GM18507 (cell line): ENCODE measurements around the gene SEMA3C.

Experiments used
- DNase-seq: peaks from one replicate; pipeline ENCODE4 v3.0.0; 2011; ENCODE audit warnings: low read depth; ENCODE audit not compliant: insufficient read length; ENCODE audit errors: extremely low spot score
- FAIRE-seq: peaks from 2 replicates; lab custom pipeline; 2011; peaks lifted over from hg19 to GRCh38; lab: Jason Lieb, UNC

The SEMA3C gene

GRCh38 chr7:80833289-80834268, 85.3 kb downstream of the SEMA3C start:
- DNase-seq (no peak), FAIRE-seq (no peak)

DNA sequence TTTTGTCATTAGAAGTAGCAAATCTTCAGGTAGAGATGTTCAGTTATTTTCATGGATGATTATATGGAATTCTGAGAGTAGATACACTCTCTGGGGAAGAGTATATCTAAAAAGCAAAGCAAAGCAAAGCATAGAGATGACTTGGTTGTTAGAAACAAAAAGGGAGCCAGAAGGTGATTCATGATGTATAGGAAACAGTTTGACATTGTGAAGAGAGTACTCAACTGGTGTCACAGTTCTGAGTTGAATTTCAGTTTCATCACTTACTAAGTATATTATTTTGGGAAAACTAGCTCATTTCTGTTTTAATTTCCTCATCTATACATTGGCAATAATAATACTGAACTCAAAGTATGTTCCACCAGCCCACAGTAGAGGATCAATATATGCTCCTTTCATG, 86.8 kb downstream of the SEMA3C start:
- no peak for DNase-seq
- FAIRE-seq, result no peak

GRCh38 chr7:80830584-80831285, 88.1 kb downstream of the SEMA3C start:
- FAIRE-seq (no peak), DNase-seq (no peak)

- DNase-seq (no peak), FAIRE-seq (no peak)
Observed at GRCh38 chr7:80830010-80830409, 88.8 kb downstream of the SEMA3C start.

GRCh38 chr7:80829527-80829926, 89.3 kb downstream of the SEMA3C start:
- DNase-seq (no peak), FAIRE-seq (no peak)

- no peak for FAIRE-seq
- DNase-seq, result no peak
Observed at GRCh38 chr7:80827239-80827633, 91.6 kb downstream of the SEMA3C start.

- DNase-seq (no peak), FAIRE-seq (no peak)
Observed at GRCh38 chr7:80826520-80827238, 92.2 kb downstream of the SEMA3C start.

DNA sequence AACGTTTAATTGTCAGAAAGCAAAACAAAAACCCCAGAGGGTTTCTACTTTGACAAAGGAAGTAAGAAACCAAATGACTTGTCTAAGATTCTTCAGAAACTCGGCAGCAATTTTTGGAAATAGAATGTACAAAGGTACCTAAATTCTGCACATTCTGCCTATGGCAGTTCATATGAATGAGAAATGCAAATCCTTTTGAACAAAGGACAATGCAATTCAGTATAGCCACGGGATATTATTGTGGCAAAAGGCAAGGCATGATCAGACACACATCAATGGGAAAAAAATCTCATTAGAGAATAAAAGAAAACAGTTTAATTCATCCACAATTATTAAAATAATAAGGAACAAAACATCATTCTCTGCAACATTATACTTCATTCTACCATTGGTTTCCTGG, 93.4 kb downstream of the SEMA3C start:
- FAIRE-seq, result no peak

GRCh38 chr7:80824253-80824652, 94.6 kb downstream of the SEMA3C start:
- DNase-seq (no peak), FAIRE-seq (no peak)

More for the DNA sequence above, 93.4 kb downstream of the SEMA3C start:
- no peak for DNase-seq

GRCh38 chr7:80823057-80823456, 95.8 kb downstream of the SEMA3C start:
- DNase-seq, result no peak
- no peak for FAIRE-seq

DNA sequence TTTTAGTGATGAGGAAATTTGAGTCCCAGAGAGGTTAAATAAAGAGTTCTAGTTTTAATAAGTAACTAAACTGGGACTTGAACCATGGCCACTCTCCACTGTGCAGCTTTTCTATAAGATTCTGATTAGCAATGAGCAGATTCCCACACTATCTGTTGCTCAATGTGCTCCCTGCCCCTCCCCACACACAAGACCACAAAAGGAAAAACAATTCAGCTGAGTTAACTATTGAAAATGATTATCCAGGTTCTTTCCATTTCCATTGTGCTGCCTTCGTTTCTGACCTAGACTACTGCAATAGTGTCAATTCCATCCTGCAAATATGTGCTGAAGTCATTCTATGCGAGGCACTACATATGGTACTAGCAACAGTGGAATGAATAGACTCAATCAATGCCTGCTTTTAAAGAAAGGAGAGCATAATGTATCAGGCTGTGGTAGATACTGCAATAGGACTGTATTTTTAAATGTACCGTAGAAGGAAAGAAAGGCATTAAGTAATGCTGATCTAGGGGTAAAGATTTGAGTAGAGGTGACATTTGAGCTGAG, 97.0 kb downstream of the SEMA3C start:
- FAIRE-seq, result no peak
- DNase-seq, result no peak

DNA sequence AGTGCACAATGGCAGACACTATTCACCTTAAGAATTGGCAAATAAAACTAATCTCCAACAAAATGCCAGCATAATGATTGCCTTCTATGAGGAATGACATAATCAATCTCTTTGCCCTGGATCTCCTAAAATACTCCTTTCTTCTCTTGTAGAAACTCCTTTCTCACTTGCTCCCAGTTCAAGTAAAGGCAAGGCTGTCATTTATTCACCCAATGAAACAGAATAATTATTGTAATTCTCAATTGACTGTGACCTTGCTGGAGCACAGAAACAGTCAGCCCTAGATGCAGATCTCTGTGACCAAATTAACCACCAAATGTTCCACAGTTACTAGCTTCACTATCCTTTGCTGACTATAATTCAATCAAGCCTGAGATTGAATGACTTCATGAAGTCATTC, 99.3 kb downstream of the SEMA3C start:
- DNase-seq, result no peak
- no peak for FAIRE-seq

DNA sequence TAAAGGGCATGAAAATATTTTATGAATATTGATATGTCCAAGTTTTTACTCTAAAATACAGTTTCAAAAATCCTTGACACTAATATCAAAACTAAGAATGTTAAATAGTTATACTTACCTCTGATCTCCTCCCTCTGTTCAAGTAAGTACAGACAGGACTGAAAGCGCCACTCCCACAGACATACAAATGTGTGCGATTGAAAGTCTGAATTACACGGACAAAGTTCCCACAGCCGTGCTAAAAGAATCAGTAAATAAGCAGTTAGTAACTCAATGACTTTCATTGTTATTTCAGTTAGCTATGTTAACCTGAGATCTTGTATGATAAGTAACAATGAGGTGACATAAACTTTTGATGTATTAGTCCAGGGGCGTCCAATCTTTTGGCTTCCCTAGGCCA, 100.7 kb downstream of the SEMA3C start:
- no peak for DNase-seq
- FAIRE-seq, result no peak

DNA sequence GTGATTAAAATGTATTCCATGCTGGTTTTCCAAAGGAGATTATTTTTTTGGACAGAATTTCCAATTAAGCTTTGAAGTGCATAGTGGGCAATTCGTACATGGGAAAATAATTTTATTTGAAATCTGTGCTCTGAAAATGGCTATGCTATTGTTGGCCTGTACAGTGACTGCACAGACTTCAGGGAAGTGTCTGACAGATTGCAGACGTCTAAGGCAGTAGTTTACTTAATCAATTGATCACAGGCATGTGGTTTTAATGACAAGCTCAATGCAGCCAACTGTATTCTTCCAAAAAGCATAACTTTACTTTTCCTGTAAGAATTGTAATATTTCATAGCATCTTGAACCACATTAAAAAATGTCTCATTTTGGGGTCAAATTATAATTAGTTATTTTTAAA, 102.0 kb downstream of the SEMA3C start:
- DNase-seq, result no peak
- FAIRE-seq, result no peak

GRCh38 chr7:80815733-80816132, 103.1 kb downstream of the SEMA3C start:
- FAIRE-seq (no peak), DNase-seq (no peak)

- no peak for FAIRE-seq
- no peak for DNase-seq
Observed at GRCh38 chr7:80809545-80809944, 109.3 kb downstream of the SEMA3C start.

GRCh38 chr7:80807166-80807900, 111.5 kb downstream of the SEMA3C start:
- DNase-seq (no peak), FAIRE-seq (no peak)

DNA sequence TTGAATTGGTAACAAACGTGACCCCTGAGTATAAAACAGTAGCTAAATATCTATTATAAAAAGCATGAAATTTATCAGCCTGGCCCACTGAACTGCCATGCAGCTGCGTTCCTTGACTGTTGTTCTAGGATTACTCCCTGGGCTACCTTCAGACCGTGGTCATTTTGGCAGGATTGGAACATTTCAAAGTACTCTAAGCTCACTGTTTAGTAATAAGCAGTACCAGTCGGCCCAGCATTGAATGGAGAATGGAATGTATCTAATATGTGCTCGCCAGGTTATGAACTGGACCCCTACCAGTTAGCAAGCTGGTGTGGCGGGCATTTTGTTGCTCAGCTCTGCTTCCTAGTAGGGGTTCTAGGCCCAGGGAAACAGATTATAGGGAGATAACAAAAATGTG, 112.2 kb downstream of the SEMA3C start:
- FAIRE-seq, result no peak
- no peak for DNase-seq

GRCh38 chr7:80804589-80804988, 114.3 kb downstream of the SEMA3C start:
- FAIRE-seq (no peak), DNase-seq (no peak)
